Fibroblast of pulmonary artery (primary cell): ENCODE data around the gene LYRM9.

Source experiments
- DNase-seq: peaks from one replicate; pipeline ENCODE4 v3.0.0-alpha.2; 2010; ENCODE audit warnings: low read depth
- H3K4me3 ChIP-seq: replicated peaks from 2 replicates; pipeline ENCODE4 v1.5.1; 2011; ENCODE audit warnings: low read depth, mild to moderate bottlenecking, control low read depth, low read length, moderate library complexity
- CTCF ChIP-seq: IDR thresholded peaks from 2 replicates; pipeline ENCODE4 v1.5.1; 2011; ENCODE audit warnings: mild to moderate bottlenecking, control low read depth, low read length, inconsistent platforms; ENCODE audit errors: missing control alignments

LYRM9 gene

GRCh38 chr17:27898096-27898495 lies 4.9 kb upstream of the LYRM9 start:
- no peak overlapping the region for H3K4me3 ChIP-seq
- DNase-seq, result no peak
- no peak for TF ChIP-seq CTCF

- no peak for DNase-seq
- no peak overlapping the region for H3K4me3 ChIP-seq
- no peak for TF ChIP-seq CTCF
Measured at GRCh38 chr17:27896701-27897100, 3.5 kb upstream of the LYRM9 start.

- H3K4me3 ChIP-seq, result no peak overlapping the region
- no peak for TF ChIP-seq CTCF
- DNase-seq, result no peak
Measured at GRCh38 chr17:27895940-27896535, 2.9 kb upstream of the LYRM9 start.

- no peak for TF ChIP-seq CTCF
- H3K4me3 ChIP-seq, result no peak overlapping the region
- no peak for DNase-seq
Measured at GRCh38 chr17:27895123-27895895, 2.1 kb upstream of the LYRM9 start.

- no peak for DNase-seq
- TF ChIP-seq CTCF, result no peak
- no peak overlapping the region for H3K4me3 ChIP-seq
Measured at GRCh38 chr17:27893841-27894503, 807 bp upstream of the LYRM9 start.

- TF ChIP-seq CTCF, result no peak
- DNase-seq, result no peak
- peak overlapping the region; percentile 56 for H3K4me3 ChIP-seq
Measured at GRCh38 chr17:27892542-27892865, 661 bp downstream of the LYRM9 start.

- no peak for TF ChIP-seq CTCF
- no peak overlapping the region for H3K4me3 ChIP-seq
- no peak for DNase-seq
Measured at GRCh38 chr17:27891841-27892240, 1.3 kb downstream of the LYRM9 start.
